HepG2 (cell line): Measurements from ENCODE around the gene NEURL1B. TPM values are rescaled to one million over a fixed set of nuclear protein-coding genes. Genes with fewer than 3 reads are reported as not detected.

ENCODE experiments used
- CBX5 ChIP-seq: sonication (generic); formaldehyde crosslinking; IDR thresholded peaks from 2 replicates; pipeline ENCODE4 v1.4.0; 2020; ENCODE audit warnings: missing genetic modification reagents, borderline replicate concordance
- DPF2 ChIP-seq: sonication (generic); formaldehyde crosslinking; IDR thresholded peaks from 2 replicates; pipeline ENCODE4 v1.4.0; 2020; ENCODE audit warnings: mild to moderate bottlenecking, low read depth, missing genetic modification reagents, borderline replicate concordance
- ETV6 ChIP-seq: sonication (generic); formaldehyde crosslinking; conservative IDR thresholded peaks from 2 replicates; pipeline ENCODE4 v1.4.0; 2020; ENCODE audit warnings: missing genetic modification reagents
- GATAD2A ChIP-seq: IDR thresholded peaks from 2 replicates; pipeline ENCODE4 v1.6.1; 2016
- HMG20A ChIP-seq: IDR thresholded peaks from 2 replicates; pipeline ENCODE4 v1.6.1; 2016; ENCODE audit warnings: borderline replicate concordance
- IKZF5 ChIP-seq: IDR thresholded peaks from 2 replicates; pipeline ENCODE4 v1.6.1; 2018; ENCODE audit warnings: missing genetic modification reagents, mild to moderate bottlenecking, missing compliant biosample characterization
- IRF2 ChIP-seq: IDR thresholded peaks from 2 replicates; pipeline ENCODE4 v1.6.1; 2018; ENCODE audit warnings: missing genetic modification reagents, missing compliant biosample characterization
- KDM1A ChIP-seq: IDR thresholded peaks from 2 replicates; pipeline ENCODE4 v1.6.1; 2016; ENCODE audit warnings: missing compliant biosample characterization
- KLF16 ChIP-seq, 2 experiments: sonication (generic) in 1 of 2; formaldehyde crosslinking in 1 of 2; IDR thresholded peaks; 2 replicates each; pipeline versions ENCODE4 v1.6.1 to v1.8.0; 2016 to 2023; ENCODE audit warnings: missing genetic modification reagents in 2 of 2, missing compliant biosample characterization in 1 of 2
- NR2F6 ChIP-seq, 2 experiments: IDR thresholded peaks; 2 replicates each; pipeline ENCODE4 v1.6.1; 2016; ENCODE audit warnings: antibody characterized with exemption in 1 of 2, mild to moderate bottlenecking in 1 of 2
- PCBP1 ChIP-seq: fragments of 200-400 bp; formaldehyde crosslinking; IDR thresholded peaks from 2 replicates; pipeline ENCODE4 v1.6.1; 2017; ENCODE audit warnings: mild to moderate bottlenecking, low read depth, low read length, borderline replicate concordance
- SALL2 ChIP-seq: sonication (generic); formaldehyde crosslinking; IDR thresholded peaks from 2 replicates; pipeline ENCODE4 v1.8.1; 2023; ENCODE audit warnings: mild to moderate bottlenecking, missing genetic modification reagents, inconsistent platforms
- TAF15 ChIP-seq: fragments of 200-400 bp; formaldehyde crosslinking; IDR thresholded peaks from one replicate; pipeline ENCODE4 v1.6.1; 2018; ENCODE audit warnings: mild to moderate bottlenecking, low read depth, low read length; ENCODE audit not compliant: poor library complexity, severe bottlenecking
- TBX2 ChIP-seq: sonication (generic); formaldehyde crosslinking; IDR thresholded peaks from 2 replicates; pipeline ENCODE4 v1.5.0; 2020; ENCODE audit warnings: missing genetic modification reagents, mild to moderate bottlenecking, borderline replicate concordance
- YEATS4 ChIP-seq: sonication (generic); formaldehyde crosslinking; IDR thresholded peaks from 2 replicates; pipeline ENCODE4 v1.4.0; 2020; ENCODE audit warnings: missing genetic modification reagents, borderline replicate concordance
- ZFP82 ChIP-seq: sonication (generic); formaldehyde crosslinking; IDR thresholded peaks from 2 replicates; pipeline ENCODE4 v1.5.1; 2020; ENCODE audit warnings: mild to moderate bottlenecking, missing genetic modification reagents, borderline replicate concordance
- ZFX ChIP-seq: sonication (generic); formaldehyde crosslinking; IDR thresholded peaks from 2 replicates; pipeline ENCODE4 v1.4.0; 2020; ENCODE audit warnings: mild to moderate bottlenecking, low read depth, missing genetic modification reagents, moderate library complexity
- ZNF160 ChIP-seq: sonication (generic); formaldehyde crosslinking; IDR thresholded peaks from 2 replicates; pipeline ENCODE4 v1.8.0; 2022; ENCODE audit warnings: mild to moderate bottlenecking, inconsistent platforms, missing genetic modification reagents
- ZNF263 ChIP-seq: sonication (generic); formaldehyde crosslinking; IDR thresholded peaks from 2 replicates; pipeline ENCODE4 v1.4.0; 2020; ENCODE audit warnings: missing genetic modification reagents
- ZNF296 ChIP-seq: sonication (generic); formaldehyde crosslinking; conservative IDR thresholded peaks from 2 replicates; pipeline ENCODE4 v1.5.0; 2020; ENCODE audit warnings: mild to moderate bottlenecking, missing genetic modification reagents
- ZNF317 ChIP-seq: sonication (generic); formaldehyde crosslinking; IDR thresholded peaks from 2 replicates; pipeline ENCODE4 v1.5.0; 2020; ENCODE audit warnings: mild to moderate bottlenecking, missing genetic modification reagents
- ZNF530 ChIP-seq: sonication (generic); formaldehyde crosslinking; IDR thresholded peaks from 2 replicates; pipeline ENCODE4 v1.5.0; 2020; ENCODE audit warnings: low read depth, mild to moderate bottlenecking, missing genetic modification reagents
- ZNF644 ChIP-seq: IDR thresholded peaks from 2 replicates; pipeline ENCODE4 v1.6.1; 2016; ENCODE audit warnings: low read depth
- polyA plus RNA-seq, 8 experiments: library from polyadenylated mRNA; depleted of rRNA in 3 of 8; stranded (reverse) in 7 of 8; unstranded in 1 of 8; fragments of >200 nt; fragmentation: Illumina TruSeq in 4 of 8; extraction: Trizol in 4 of 8; gene quantifications; 2 replicates each; pipeline versions ENCODE4 v1.2.1 to v1.2.3, GENCODE V29; 2011 to 2016; ENCODE audit warnings: low read depth in 4 of 8, missing spikeins in 1 of 8, mixed read lengths in 1 of 8; ENCODE audit not compliant: insufficient read depth in 1 of 8
- total RNA-seq, 5 experiments: library from RNA; depleted of rRNA; stranded (reverse); fragments of >200 nt; fragmentation: Illumina TruSeq; extraction: Trizol; gene quantifications; 2 replicates each; pipeline ENCODE4 v1.2.3, GENCODE V29; 2016; ENCODE audit warnings: low read depth in 1 of 5
- TF ChIP-seq, protein P1 (sequence below): IDR thresholded peaks from 2 replicates; pipeline ENCODE4 v1.6.1; 2016; ENCODE audit warnings: low read depth
- TF ChIP-seq, protein P2 (sequence below): sonication (generic); formaldehyde crosslinking; IDR thresholded peaks from 2 replicates; pipeline ENCODE4 v1.5.1; 2020; ENCODE audit warnings: missing genetic modification reagents, mild to moderate bottlenecking, borderline replicate concordance

Gene NEURL1B
- total and polyA plus RNA-seq, 2 of the 13 experiments (the other 11 are each of a cell fraction or from before 2014, with no cell fraction given) = 0.09 to 0.13 TPM

- TF ChIP-seq ZNF530 (CRISPR knock-in tag) (no peak), ZNF296 (CRISPR knock-in tag) (peak; percentile 69; the same call in 1 of the 2 replicates), IRF2 (CRISPR knock-in tag) (peak; percentile 90), CBX5 (peak; percentile 56; the same call in 1 of the 2 replicates), SALL2 (CRISPR knock-in tag) (0 out of 2 replicates have a peak, but pooled peaks have one; percentile 42), ETV6 (CRISPR knock-in tag) (peak; percentile 82; the same call in 1 of the 2 replicates), KDM1A (CRISPR knock-in tag) (no peak), ZNF263 (peak; percentile 48; the same call in 1 of the 2 replicates), DPF2 (CRISPR knock-in tag) (peak; percentile 54; the same call in 1 of the 2 replicates), TAF15 (no peak), YEATS4 (CRISPR knock-in tag) (no peak), ZNF160 (CRISPR knock-in tag) (peak; percentile 32), ZNF644 (0 out of 2 replicates have a peak, but pooled peaks have one; percentile 35), PCBP1 (no peak), TBX2 (CRISPR knock-in tag) (peak; percentile 36; the same call in 1 of the 2 replicates), GATAD2A (CRISPR knock-in tag) (peak; percentile 87), HMG20A (CRISPR knock-in tag) (peak; percentile 70; the same call in 1 of the 2 replicates), IKZF5 (CRISPR knock-in tag) (peak; percentile 82), ZFP82 (CRISPR knock-in tag) (0 out of 2 replicates have a peak, but pooled peaks have one; percentile 30), ZFX (CRISPR knock-in tag) (peak; percentile 78), KLF16 (CRISPR knock-in tag; IDR thresholded peaks at IDR 0.05) (peak in 1 of 2 experiments; percentile 68; a peak in 1 of 4 replicates), NR2F6 (IDR thresholded peaks at IDR 0.05) (peak; percentile 32; the same call in 1 of the 2 replicates), NR2F6 (CRISPR knock-in tag; IDR thresholded peaks at IDR 0.05) (peak; percentile 90; the same call in 1 of the 2 replicates), ZNF317 (0 out of 2 replicates have a peak, but pooled peaks have one; percentile 42)
- TF ChIP-seq, protein P1, sequence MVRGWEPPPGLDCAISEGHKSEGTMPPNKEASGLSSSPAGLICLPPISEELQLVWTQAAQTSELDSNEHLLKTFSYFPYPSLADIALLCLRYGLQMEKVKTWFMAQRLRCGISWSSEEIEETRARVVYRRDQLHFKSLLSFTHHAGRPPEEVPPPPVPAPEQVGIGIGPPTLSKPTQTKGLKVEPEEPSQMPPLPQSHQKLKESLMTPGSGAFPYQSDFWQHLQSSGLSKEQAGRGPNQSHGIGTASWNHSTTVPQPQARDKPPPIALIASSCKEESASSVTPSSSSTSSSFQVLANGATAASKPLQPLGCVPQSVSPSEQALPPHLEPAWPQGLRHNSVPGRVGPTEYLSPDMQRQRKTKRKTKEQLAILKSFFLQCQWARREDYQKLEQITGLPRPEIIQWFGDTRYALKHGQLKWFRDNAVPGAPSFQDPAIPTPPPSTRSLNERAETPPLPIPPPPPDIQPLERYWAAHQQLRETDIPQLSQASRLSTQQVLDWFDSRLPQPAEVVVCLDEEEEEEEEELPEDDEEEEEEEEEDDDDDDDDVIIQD (CRISPR knock-in tag) = peak; percentile 81
- TF ChIP-seq, protein P2, sequence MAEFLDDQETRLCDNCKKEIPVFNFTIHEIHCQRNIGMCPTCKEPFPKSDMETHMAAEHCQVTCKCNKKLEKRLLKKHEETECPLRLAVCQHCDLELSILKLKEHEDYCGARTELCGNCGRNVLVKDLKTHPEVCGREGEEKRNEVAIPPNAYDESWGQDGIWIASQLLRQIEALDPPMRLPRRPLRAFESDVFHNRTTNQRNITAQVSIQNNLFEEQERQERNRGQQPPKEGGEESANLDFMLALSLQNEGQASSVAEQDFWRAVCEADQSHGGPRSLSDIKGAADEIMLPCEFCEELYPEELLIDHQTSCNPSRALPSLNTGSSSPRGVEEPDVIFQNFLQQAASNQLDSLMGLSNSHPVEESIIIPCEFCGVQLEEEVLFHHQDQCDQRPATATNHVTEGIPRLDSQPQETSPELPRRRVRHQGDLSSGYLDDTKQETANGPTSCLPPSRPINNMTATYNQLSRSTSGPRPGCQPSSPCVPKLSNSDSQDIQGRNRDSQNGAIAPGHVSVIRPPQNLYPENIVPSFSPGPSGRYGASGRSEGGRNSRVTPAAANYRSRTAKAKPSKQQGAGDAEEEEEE = peak; percentile 79; the same call in 1 of the 2 replicates
These were observed 73.7 kb downstream of the NEURL1B start (continued) for GRCh38 chr5:172714491-172715420.
